Panc1 (cell line): ENCODE results near the gene PDZD4.

Experiments used
- CTCF ChIP-seq: fragments of 450-650 bp; IDR thresholded peaks from 2 replicates; pipeline ENCODE4 v1.5.1; 2017; ENCODE audit warnings: mild to moderate bottlenecking
- REST ChIP-seq, 2 experiments: IDR thresholded peaks; 2 replicates each; pipeline ENCODE4 v1.6.1; 2011 to 2012; ENCODE audit warnings: low read depth in 2 of 2, control low read depth in 1 of 2, low read length in 1 of 2, mild to moderate bottlenecking in 1 of 2, moderate library complexity in 1 of 2; ENCODE audit not compliant: insufficient read depth in 1 of 2

GRCh38 chrX:153806999-153807575, 23.3 kb downstream of the PDZD4 start:
- no peak for TF ChIP-seq CTCF
- TF ChIP-seq REST (IDR thresholded peaks at IDR 0.05; ENCODE audit: insufficient read depth in 1 of 2, low read depth in 2 of 2, low read length in 1 of 2): no peak
